Keratinocyte (primary cell): ENCODE measurements around the gene SLIT3. TPM values are rescaled to one million over a fixed set of nuclear protein-coding genes. Genes with fewer than 3 reads are reported as not detected.

Source experiments
- DNase-seq: peaks from one replicate; pipeline ENCODE4 v3.0.0-alpha.2; 2011; ENCODE audit warnings: low read depth, missing footprints, low spot score
- FAIRE-seq: peaks from 2 replicates; lab custom pipeline; 2011; peaks lifted over from hg19 to GRCh38; lab: Jason Lieb, UNC
- H2AFZ ChIP-seq: 2 replicates; pipeline ENCODE4 v1.6.0; 2012; ENCODE audit warnings: low read length, control low read depth, inconsistent platforms; ENCODE audit not compliant: control insufficient read depth
- H3K27ac ChIP-seq: 2 replicates; pipeline ENCODE4 v1.5.1; 2011; ENCODE audit warnings: low read length; ENCODE audit not compliant: control insufficient read depth, insufficient read depth
- H3K27me3 ChIP-seq: 3 replicates; pipeline ENCODE4 v1.6.0; 2011; ENCODE audit warnings: low read length; ENCODE audit not compliant: control insufficient read depth, insufficient read depth; ENCODE audit errors: extremely low read depth
- H3K36me3 ChIP-seq, 2 experiments: 2 replicates in 1 of 2; 3 replicates in 1 of 2; pipeline ENCODE4 v1.5.1; 2011; ENCODE audit warnings: low read length in 2 of 2, mild to moderate bottlenecking in 1 of 2; ENCODE audit not compliant: control insufficient read depth in 2 of 2, insufficient read depth in 2 of 2; ENCODE audit errors: extremely low read depth in 1 of 2
- H3K4me1 ChIP-seq: 3 replicates; pipeline ENCODE4 v1.5.1; 2011; ENCODE audit warnings: low read length; ENCODE audit not compliant: control insufficient read depth, insufficient read depth; ENCODE audit errors: extremely low read depth
- H3K4me2 ChIP-seq: 3 replicates; pipeline ENCODE4 v1.6.0; 2011; ENCODE audit warnings: low read depth, low read length; ENCODE audit not compliant: control insufficient read depth, insufficient read depth; ENCODE audit errors: extremely low read depth
- H3K4me3 ChIP-seq, 3 experiments: fragments of 200-600 bp in 1 of 3; sonication (generic) in 1 of 3; 2 replicates in 2 of 3; 3 replicates in 1 of 3; pipeline ENCODE4 v1.5.1; 2011 to 2016; ENCODE audit warnings: low read length in 3 of 3, mild to moderate bottlenecking in 3 of 3, control low read depth in 2 of 3, inconsistent platforms in 1 of 3, low read depth in 1 of 3, mixed read lengths in 1 of 3, mixed run types in 1 of 3, moderate library complexity in 1 of 3; ENCODE audit not compliant: control insufficient read depth in 2 of 3, insufficient read depth in 2 of 3; ENCODE audit errors: extremely low read depth in 1 of 3
- H3K79me2 ChIP-seq: 2 replicates; pipeline ENCODE4 v1.6.0; 2012; ENCODE audit warnings: low read length; ENCODE audit not compliant: control insufficient read depth, insufficient read depth
- H3K9ac ChIP-seq: 3 replicates; pipeline ENCODE4 v1.6.0; 2011; ENCODE audit warnings: low read length; ENCODE audit not compliant: control insufficient read depth, insufficient read depth; ENCODE audit errors: extremely low read depth
- H3K9me1 ChIP-seq: 3 replicates; pipeline ENCODE4 v1.6.0; 2011; ENCODE audit warnings: low read length; ENCODE audit not compliant: control insufficient read depth, insufficient read depth; ENCODE audit errors: extremely low read depth
- H3K9me3 ChIP-seq: 2 replicates; pipeline ENCODE4 v1.5.1; 2012; ENCODE audit warnings: low read depth, low read length; ENCODE audit not compliant: control insufficient read depth
- H4K20me1 ChIP-seq: 3 replicates; pipeline ENCODE4 v1.6.0; 2011; ENCODE audit warnings: low read length; ENCODE audit not compliant: control insufficient read depth, insufficient read depth; ENCODE audit errors: extremely low read depth
- CTCF ChIP-seq, 3 experiments: IDR thresholded peaks in 1 of 3; conservative IDR thresholded peaks in 1 of 3; optimal IDR thresholded peaks in 1 of 3; 2 replicates in 2 of 3; 3 replicates in 1 of 3; pipeline versions ENCODE3 to v1.5.1; 2011; ENCODE audit warnings: low read length in 3 of 3, mild to moderate bottlenecking in 3 of 3, moderate library complexity in 2 of 3, control low read depth in 1 of 3, inconsistent platforms in 1 of 3; ENCODE audit not compliant: insufficient read depth in 2 of 3; ENCODE audit errors: extremely low read depth in 1 of 3
- EZH2 ChIP-seq: IDR thresholded peaks from one replicate; pipeline ENCODE4 v1.6.1; 2012; ENCODE audit warnings: inconsistent platforms, mild to moderate bottlenecking, low read length, moderate library complexity
- dilution Hi-C: fragments of 300-500 bp; cut with MboI; formaldehyde crosslinking; loops from one replicate; pipeline ENCODE4 v1.7.0; 2020; ENCODE audit warnings: low sequenced_read_pairs; ENCODE audit not compliant: extremely low pct_ligation_motif_present
- polyA plus RNA-seq, 5 experiments: library from polyadenylated mRNA; depleted of rRNA in 3 of 5; stranded (reverse) in 3 of 5; stranded (forward) in 1 of 5; unstranded in 1 of 5; fragments of >200 nt; gene quantifications; 1 replicate in 1 of 5; 2 replicates in 3 of 5; 3 replicates in 1 of 5; pipeline versions ENCODE4 v1.2.1 to v1.2.3, GENCODE V29; 2011 to 2012; ENCODE audit warnings: missing spikeins in 2 of 5, low read depth in 1 of 5, low replicate concordance in 1 of 5

Gene SLIT3
- polyA plus RNA-seq, 1 donor (not counting 4 experiments of a cell fraction or from before 2014, with no cell fraction given) = 2.4 TPM

GRCh38 chr5:168647083-168647482, 653.9 kb downstream of the SLIT3 start:
- no peak overlapping the region for H3K9ac ChIP-seq
- H3K9me1 ChIP-seq = no peaks in the 10 kb centered on the region
- peaks cover 28% of the 10 kb centered on the region for H3K4me1 ChIP-seq
- no peak overlapping the region for H3K4me3 ChIP-seq
- FAIRE-seq (peak; percentile 69), DNase-seq (peak; percentile 81)
- dilution Hi-C loops = no loop called here
- no peaks in the 10 kb centered on the region for H3K36me3 ChIP-seq
- H3K4me2 ChIP-seq = peak overlapping the region; percentile 29
- TF ChIP-seq CTCF (optimal IDR thresholded peaks at IDR 0.05 in 1 of 3, IDR thresholded peaks at IDR 0.05 in 1 of 3, conservative IDR thresholded peaks at IDR 0.05 in 1 of 3; ENCODE audit: extremely low read depth in 1 of 3, insufficient read depth in 2 of 3, low read length in 3 of 3) = no peak
- TF ChIP-seq EZH2 = no peak
- peak overlapping the region; percentile 50 for H3K27ac ChIP-seq
- H3K79me2 ChIP-seq = no peaks in the 10 kb centered on the region
- H2AFZ ChIP-seq = no peak overlapping the region
- H4K20me1 ChIP-seq = no peaks in the 10 kb centered on the region
- H3K9me3 ChIP-seq = no peaks in the 10 kb centered on the region
- no peaks in the 10 kb centered on the region for H3K27me3 ChIP-seq

- FAIRE-seq (peak; percentile 70), DNase-seq (no peak)
- dilution Hi-C loops = no loop called here
- Histone ChIP-seq H3K4me3 (no peak overlapping the region), H4K20me1 (no peaks in the 10 kb centered on the region), H3K27me3 (no peaks in the 10 kb centered on the region), H3K4me1 (peaks cover 20% of the 10 kb centered on the region), H3K9me1 (no peaks in the 10 kb centered on the region), H3K79me2 (no peaks in the 10 kb centered on the region), H3K27ac (peak overlapping the region; percentile 50), H3K4me2 (peak overlapping the region; percentile 29), H3K9ac (no peak overlapping the region), H3K9me3 (no peaks in the 10 kb centered on the region), H3K36me3 (no peaks in the 10 kb centered on the region), H2AFZ (no peak overlapping the region)
- TF ChIP-seq EZH2 (no peak), CTCF (optimal IDR thresholded peaks at IDR 0.05 in 1 of 3, IDR thresholded peaks at IDR 0.05 in 1 of 3, conservative IDR thresholded peaks at IDR 0.05 in 1 of 3; ENCODE audit: extremely low read depth in 1 of 3, insufficient read depth in 2 of 3, low read length in 3 of 3) (no peak)
Measured at GRCh38 chr5:168646335-168646734, 654.6 kb downstream of the SLIT3 start.
